Erythroblast (primary cell): ENCODE results near the gene LRP1B.

Experiments
- GATA1 ChIP-seq: IDR thresholded peaks from 2 replicates; pipeline ENCODE4 v1.6.1; 2011; ENCODE audit warnings: low read depth, mild to moderate bottlenecking, control low read depth, low read length, moderate library complexity
- POLR2A ChIP-seq: IDR thresholded peaks from 2 replicates; pipeline ENCODE4 v1.6.1; 2011; ENCODE audit warnings: mild to moderate bottlenecking, low read length

- TF ChIP-seq POLR2A (no peak), GATA1 (no peak)
Measured at GRCh38 chr2:141200191-141200590, 930.6 kb downstream of the LRP1B start.
